Left cardiac atrium (tissue), 4 donors: ENCODE measurements around the gene ARHGEF11. TPM values are rescaled to one million over a fixed set of nuclear protein-coding genes. Genes with fewer than 3 reads are reported as not detected.

ENCODE experiments used
- ATAC-seq, 2 donors: fragments of 200-7000 bp; cut with Tn5 transposase; one replicate each; pipeline ENCODE4 v1.9.1; 2020; ENCODE audit warnings: mild to moderate bottlenecking in 2 of 2, moderate library complexity in 2 of 2
- DNase-seq: peaks from one replicate; pipeline ENCODE4 v3.0.0-alpha.2; 2020
- intact Hi-C, 2 donors: fragments of 100-400 bp; cut with DNase I; formaldehyde crosslinking; loops; one replicate each; pipeline versions ENCODE4 v1.14.1 to v1.15.1; 2022 to 2023
- total RNA-seq, 2 donors: library from RNA; stranded (reverse); fragmentation: NEBNext Ultra II Directional; extraction: Animal tissue kit (Norgen Biotek cat#: 25700); gene quantifications; one replicate each; pipeline ENCODE4 v1.2.1, GENCODE V29; 2021
- donor health status: DM: no; HTN: yes; CAD: no.
- donor health status: DM: no; HTN: yes; CAD: no; lungs with severe emphysema.
- donor health status: DM: yes; HTN: yes; CAD: no.
- donor health status: Dilated cardiomyopathy.

Gene ARHGEF11
- total RNA-seq, 2 donors from 2014 or later: 25.4 to 27.0 TPM

GRCh38 chr1:156923670-156924477 lies 121.7 kb downstream of the ARHGEF11 start:
- intact Hi-C loops: no loop called here
- no peak for DNase-seq
- ATAC-seq: no peak

DNA sequence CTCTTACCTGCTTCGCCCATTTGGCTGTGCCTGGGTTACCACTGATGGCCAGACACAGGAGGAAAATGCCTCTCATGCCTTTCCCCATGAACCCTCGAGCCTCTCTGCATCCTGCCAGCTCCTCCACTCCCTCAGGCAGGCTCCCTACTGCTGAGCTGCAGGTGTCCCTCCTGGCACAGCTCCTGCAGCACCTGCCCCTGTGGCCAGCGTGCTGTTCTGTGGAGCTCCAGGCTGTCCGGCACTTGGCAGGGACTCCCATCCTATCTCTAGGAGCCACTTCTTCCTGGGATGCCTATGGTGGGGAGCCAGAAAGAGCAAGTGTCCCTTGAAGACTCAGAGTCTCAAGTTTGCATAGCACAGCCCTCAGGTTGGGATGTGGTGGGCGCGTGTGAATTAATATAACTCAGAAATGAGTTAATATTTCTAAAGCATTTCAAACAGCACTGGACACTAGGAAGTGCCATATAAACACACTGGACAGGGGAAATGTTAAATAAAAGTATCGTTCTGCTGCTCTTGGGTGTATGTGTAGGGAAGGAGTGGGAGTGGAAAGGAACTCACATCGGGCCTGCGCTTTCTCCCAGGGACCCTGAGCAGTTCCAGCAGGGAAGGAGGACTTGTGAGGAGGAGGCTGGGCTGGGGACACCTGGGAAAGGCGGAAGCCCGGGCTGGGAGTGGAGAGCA lies 122.4 kb downstream of the ARHGEF11 start:
- ATAC-seq (no peak), DNase-seq (no peak)
- intact Hi-C loops: no loop called here

DNA sequence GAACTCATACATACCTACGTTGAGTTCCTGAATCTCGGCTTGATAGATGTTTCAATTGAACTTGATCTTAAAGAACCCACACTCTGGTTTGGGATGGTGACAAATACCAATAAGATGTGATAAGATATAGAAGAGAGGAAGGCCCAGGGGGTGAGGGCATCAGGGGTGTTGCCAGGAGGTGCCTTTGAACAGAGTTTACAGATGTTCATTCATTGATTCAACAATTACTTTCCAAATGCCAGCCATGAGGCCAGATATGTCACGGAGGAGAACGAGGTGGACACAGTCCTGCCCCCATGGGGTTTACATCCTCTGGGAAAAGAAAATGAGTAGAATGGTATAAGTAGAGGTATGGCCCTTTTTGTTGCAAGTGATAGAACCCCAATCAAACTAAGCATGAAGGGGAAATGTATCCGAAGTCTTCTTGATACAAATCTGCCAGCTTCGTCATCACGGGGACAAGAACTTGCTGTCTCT lies 124.5 kb downstream of the ARHGEF11 start:
- ATAC-seq: no peak
- intact Hi-C loops: loop anchor here in 1 of 2 donors (2.0 kb wide), 1 partner anchor 28 kb away; the partner anchor contains the start of gene PEAR1
- DNase-seq: no peak

DNA sequence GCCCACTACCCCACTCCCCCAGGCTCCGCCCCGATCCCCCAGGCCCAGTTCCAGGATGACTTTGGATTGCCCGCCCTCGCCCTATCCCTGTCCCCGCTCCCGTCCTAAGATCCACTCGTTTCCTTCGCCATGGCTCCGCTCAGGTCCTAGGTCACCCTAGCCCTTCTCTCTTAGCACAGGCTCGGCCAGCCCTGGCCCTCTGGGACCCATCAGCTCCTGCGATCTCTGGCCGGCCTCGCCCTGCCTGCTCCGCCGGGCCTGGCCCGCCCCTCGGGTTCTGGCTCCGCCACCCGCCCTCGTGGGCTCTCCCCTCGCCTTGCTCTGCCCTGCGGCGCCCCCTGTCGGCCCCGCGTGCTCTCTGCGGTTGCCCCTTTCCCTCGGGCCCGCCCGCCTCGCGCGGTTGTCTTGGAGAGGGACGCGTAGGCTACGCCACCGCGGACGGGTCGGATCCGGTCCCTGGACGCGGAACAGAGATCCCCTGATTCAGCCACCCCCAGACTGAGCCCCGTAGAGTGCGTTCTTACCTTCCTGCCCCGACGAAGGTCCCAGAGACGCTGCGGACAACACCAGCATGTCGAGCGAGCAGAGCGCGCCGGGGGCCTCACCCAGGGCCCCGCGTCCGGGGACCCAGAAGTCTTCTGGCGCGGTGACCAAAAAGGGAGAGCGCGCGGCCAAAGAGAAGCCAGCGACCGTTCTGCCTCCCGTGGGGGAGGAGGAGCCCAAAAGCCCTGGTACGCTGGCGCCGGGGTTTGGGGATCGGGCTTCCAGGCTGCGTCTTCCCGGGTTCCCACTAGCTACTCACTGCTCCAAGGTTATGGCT lies 125.1 kb downstream of the ARHGEF11 start, which contains the start of gene LRRC71:
TSS of gene LRRC71 (plus strand) at position 400 of the 820 bp plus-strand sequence. CDS start at position 572, 172 bp downstream.
- DNase-seq (peak; percentile 85), ATAC-seq (peak; percentile 90 to 95)
- intact Hi-C loops: loop anchor here in 1 of 2 donors (2.0 kb wide), 1 partner anchor 28 kb away; the partner anchor contains the start of gene PEAR1

GRCh38 chr1:156914440-156914856 lies 131.1 kb downstream of the ARHGEF11 start:
- intact Hi-C loops: no loop called here
- DNase-seq (no peak), ATAC-seq (no peak)

GRCh38 chr1:156913809-156914387 lies 131.6 kb downstream of the ARHGEF11 start:
- intact Hi-C loops: no loop called here
- no peak for ATAC-seq
- no peak for DNase-seq

DNA sequence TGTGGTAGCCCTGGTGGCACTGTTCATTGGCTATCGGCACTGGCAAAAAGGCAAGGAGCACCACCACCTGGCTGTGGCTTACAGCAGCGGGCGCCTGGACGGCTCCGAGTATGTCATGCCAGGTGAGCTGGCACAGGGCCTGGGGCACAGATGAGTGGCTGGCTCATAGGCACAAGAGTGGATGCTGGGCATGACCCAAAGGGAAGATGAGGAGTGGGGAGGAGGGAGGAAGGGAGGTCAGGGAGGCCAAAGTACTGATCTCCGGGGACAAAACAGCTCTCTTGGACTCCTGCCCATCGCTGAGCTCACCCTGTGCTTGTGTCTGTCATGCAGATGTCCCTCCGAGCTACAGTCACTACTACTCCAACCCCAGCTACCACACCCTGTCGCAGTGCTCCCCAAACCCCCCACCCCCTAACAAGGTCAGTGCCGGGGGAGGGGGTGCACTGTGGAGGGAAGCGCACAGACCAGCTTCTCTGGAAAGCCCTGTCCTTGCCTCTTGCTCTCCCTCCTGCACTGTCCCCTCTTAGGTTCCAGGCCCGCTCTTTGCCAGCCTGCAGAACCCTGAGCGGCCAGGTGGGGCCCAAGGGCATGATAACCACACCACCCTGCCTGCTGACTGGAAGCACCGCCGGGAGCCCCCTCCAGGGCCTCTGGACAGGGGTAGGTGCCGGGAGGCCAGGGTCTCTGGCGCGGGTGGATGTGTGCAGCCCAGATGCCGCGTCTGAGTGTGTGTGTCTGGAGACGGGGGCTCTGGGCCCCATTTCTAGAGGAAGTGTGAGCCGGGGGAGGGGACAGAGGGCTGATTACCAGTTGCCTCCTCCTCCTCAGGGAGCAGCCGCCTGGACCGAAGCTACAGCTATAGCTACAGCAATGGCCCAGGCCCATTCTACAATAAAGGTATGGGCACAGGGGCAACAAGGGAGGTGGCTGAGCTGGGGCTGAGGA lies 132.4 kb downstream of the ARHGEF11 start:
- ATAC-seq: peak in 1 of 2 donors; percentile 9
- no peak for DNase-seq
- intact Hi-C loops: no loop called here

DNA sequence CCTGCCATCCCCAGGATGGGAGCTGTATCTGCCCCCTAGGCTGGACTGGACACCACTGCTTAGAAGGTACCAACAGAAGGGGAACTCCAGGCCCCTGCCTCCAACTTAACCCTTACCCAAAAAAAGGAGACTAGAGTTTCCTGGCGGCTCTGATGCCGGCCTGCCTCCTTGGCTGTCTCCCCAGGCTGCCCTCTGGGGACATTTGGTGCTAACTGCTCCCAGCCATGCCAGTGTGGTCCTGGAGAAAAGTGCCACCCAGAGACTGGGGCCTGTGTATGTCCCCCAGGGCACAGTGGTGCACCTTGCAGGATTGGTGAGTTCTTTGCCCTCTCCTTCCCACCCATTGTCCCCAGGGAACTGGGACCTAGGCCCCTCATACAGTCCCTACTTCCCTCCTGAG lies 133.2 kb downstream of the ARHGEF11 start:
- DNase-seq (no peak), ATAC-seq (no peak)
- intact Hi-C loops: no loop called here

GRCh38 chr1:156911577-156912298 lies 133.8 kb downstream of the ARHGEF11 start:
- DNase-seq: no peak
- intact Hi-C loops: no loop called here
- ATAC-seq: no peak

GRCh38 chr1:156910309-156910782 lies 135.2 kb downstream of the ARHGEF11 start:
- intact Hi-C loops: no loop called here
- DNase-seq (peak; percentile 48), ATAC-seq (peak in 1 of 2 donors; percentile 28)

- intact Hi-C loops: no loop called here
- DNase-seq: no peak
- no peak for ATAC-seq
These were observed 135.9 kb downstream of the ARHGEF11 start for GRCh38 chr1:156909671-156910070.

DNA sequence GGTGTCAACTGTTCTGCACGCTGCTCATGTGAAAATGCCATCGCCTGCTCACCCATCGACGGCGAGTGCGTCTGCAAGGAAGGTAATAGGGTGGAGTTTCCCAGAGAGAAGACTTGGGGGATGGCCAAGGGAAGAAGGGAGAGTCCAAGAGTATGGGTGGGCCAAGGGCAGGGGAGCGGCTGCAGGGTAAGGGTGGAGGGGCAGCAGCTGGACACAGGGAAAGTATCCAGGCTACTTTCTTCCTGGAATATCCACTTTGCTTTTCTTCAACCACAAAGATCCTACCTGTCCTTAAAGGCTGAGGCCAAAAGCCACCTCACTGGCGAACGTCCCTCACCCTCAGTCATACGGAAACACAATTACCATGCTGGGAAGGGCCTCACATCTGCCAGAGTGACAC lies 136.6 kb downstream of the ARHGEF11 start:
- ATAC-seq: no peak
- no peak for DNase-seq
- intact Hi-C loops: no loop called here

DNA sequence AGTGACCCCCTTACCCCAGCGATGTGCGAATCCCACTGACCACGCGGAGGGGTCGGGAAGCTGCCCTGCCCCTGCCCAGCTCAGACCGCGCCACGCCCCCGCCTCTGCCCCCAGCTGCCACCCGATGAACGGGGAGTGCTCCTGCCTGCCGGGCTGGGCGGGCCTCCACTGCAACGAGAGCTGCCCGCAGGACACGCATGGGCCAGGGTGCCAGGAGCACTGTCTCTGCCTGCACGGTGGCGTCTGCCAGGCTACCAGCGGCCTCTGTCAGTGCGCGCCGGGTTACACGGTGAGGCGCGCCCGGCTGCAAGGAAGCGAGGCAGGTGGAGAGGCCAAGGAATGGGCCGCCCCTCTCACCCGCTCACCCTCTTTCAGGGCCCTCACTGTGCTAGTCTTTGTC lies 137.0 kb downstream of the ARHGEF11 start:
- intact Hi-C loops: no loop called here
- ATAC-seq (no peak), DNase-seq (no peak)

DNA sequence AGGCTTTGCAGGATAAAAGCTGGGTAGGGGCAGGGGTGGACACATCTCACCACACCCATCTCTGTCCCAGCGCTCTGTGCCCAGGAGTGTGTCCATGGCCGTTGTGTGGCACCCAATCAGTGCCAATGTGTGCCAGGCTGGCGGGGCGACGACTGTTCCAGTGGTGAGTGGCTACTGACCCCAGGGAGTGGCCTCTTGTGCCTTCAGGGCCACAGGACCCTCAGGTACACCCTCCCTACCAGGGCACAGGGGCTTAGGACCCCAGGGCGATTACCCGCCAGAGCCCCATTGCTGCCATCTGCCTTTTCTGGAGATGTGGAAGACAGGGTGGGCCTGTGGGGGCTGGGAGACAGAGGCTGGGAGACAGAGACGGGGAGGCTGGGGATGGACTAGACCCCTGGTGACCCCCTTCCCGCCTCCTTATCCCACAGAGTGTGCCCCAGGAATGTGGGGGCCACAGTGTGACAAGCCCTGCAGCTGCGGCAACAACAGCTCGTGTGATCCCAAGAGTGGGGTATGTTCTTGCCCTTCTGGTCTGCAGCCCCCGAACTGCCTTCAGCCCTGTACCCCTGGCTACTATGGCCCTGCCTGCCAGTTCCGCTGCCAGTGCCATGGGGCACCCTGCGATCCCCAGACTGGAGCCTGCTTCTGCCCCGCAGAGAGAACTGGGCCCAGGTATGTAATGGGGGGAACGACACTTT lies 139.2 kb downstream of the ARHGEF11 start:
- intact Hi-C loops: no loop called here
- no peak for ATAC-seq
- no peak for DNase-seq

- intact Hi-C loops: no loop called here
- DNase-seq: no peak
- ATAC-seq: no peak
These were observed 139.9 kb downstream of the ARHGEF11 start for GRCh38 chr1:156905651-156906050.

DNA sequence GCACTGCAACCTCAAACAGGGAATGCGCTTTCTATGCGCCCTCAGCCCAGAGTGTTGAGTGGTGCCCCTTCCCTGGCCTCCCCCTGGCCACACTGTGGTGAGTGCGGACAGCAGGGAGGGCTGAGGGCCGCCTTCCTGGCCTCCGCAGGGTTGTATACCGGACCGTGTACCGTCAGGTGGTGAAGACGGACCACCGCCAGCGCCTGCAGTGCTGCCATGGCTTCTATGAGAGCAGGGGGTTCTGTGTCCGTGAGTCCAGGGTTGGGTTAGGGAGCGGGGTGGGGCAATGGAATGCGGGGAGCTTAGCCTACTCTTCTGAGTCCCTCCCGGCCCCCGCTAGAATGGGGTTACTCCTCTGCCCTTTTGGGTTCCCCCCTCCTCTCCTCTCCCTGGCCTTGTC lies 140.4 kb downstream of the ARHGEF11 start:
- ATAC-seq (no peak), DNase-seq (no peak)
- intact Hi-C loops: no loop called here
